Suprapubic skin (tissue), 4 donors: ENCODE measurements around the gene TALDO1.
"Not testable (repeated sequence)": the region's sequence is repeated elsewhere in the genome, so short reads cannot be mapped to it uniquely, and the experiment has no call there.

Source experiments
- EP300 ChIP-seq: sonication (generic); formaldehyde crosslinking; IDR thresholded peaks from one replicate; pipeline ENCODE4 v1.6.1; 2017; ENCODE audit warnings: antibody characterized with exemption
- POLR2A ChIP-seq, 2 donors: fragments of 450-650 bp; IDR thresholded peaks; one replicate each; pipeline ENCODE4 v1.6.1; 2017; ENCODE audit warnings: antibody characterized with exemption in 2 of 2, mild to moderate bottlenecking in 2 of 2, moderate library complexity in 2 of 2
- POLR2AphosphoS5 ChIP-seq, 3 donors: sonication (generic); formaldehyde crosslinking; IDR thresholded peaks; one replicate each; pipeline ENCODE4 v1.6.1; 2017; ENCODE audit warnings: antibody characterized with exemption in 3 of 3
- TF ChIP-seq, protein P1 (sequence below), 2 donors: fragments of 200-600 bp in 1 of 2; fragments of 450-650 bp in 1 of 2; sonication (generic) in 1 of 2; IDR thresholded peaks; one replicate each; pipeline ENCODE4 v1.5.1; 2016 to 2019; ENCODE audit warnings: antibody characterized with exemption in 2 of 2, mild to moderate bottlenecking in 1 of 2, moderate library complexity in 1 of 2

DNA sequence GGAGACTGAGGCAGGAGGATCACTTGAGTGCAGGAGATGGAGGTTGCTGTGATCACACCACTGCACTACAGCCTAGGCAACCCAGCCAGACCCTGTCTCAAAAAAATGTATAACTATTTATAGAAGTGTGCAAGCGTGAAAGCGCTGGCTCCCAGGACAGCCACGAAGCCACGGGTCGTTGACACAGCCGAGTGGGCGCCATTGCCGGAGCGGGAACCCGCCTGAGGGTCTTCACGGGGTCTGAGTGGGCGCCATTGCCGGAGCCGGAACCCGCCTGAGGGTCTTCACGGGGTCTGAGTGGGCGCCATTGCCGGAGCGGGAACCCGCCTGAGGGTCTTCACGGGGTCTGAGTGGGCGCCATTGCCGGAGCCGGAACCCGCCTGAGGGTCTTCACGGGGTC, 12.7 kb upstream of the TALDO1 start:
- TF ChIP-seq EP300; POLR2A (IDR thresholded peaks at IDR 0.05); POLR2AphosphoS5 (IDR thresholded peaks at IDR 0.05): not testable (repeated sequence)
- TF ChIP-seq, protein P1, sequence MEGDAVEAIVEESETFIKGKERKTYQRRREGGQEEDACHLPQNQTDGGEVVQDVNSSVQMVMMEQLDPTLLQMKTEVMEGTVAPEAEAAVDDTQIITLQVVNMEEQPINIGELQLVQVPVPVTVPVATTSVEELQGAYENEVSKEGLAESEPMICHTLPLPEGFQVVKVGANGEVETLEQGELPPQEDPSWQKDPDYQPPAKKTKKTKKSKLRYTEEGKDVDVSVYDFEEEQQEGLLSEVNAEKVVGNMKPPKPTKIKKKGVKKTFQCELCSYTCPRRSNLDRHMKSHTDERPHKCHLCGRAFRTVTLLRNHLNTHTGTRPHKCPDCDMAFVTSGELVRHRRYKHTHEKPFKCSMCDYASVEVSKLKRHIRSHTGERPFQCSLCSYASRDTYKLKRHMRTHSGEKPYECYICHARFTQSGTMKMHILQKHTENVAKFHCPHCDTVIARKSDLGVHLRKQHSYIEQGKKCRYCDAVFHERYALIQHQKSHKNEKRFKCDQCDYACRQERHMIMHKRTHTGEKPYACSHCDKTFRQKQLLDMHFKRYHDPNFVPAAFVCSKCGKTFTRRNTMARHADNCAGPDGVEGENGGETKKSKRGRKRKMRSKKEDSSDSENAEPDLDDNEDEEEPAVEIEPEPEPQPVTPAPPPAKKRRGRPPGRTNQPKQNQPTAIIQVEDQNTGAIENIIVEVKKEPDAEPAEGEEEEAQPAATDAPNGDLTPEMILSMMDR (IDR thresholded peaks at IDR 0.05) = not testable (repeated sequence)
